Heart right ventricle (tissue), 16 donors: ENCODE results near the gene ZACN. TPM values are rescaled to one million over a fixed set of nuclear protein-coding genes. Genes with fewer than 3 reads are reported as not detected.

Source experiments
- ATAC-seq, 8 donors: fragments of 200-7000 bp; cut with Tn5 transposase; one replicate each; pipeline ENCODE4 v1.9.1; 2020; ENCODE audit warnings: mild to moderate bottlenecking in 8 of 8, moderate library complexity in 8 of 8, moderate number of reproducible peaks in 1 of 8
- DNase-seq, 2 donors: peaks; one replicate each; pipeline ENCODE4 v3.0.0-alpha.2; 2020
- H3K27ac ChIP-seq, 10 donors: fragments of 200-600 bp; sonication (generic) in 2 of 10; one replicate each; pipeline versions ENCODE4 v1.5.0 to v1.8.0; 2020 to 2022; ENCODE audit warnings: mild to moderate bottlenecking in 3 of 10
- H3K27me3 ChIP-seq, 7 donors: fragments of 200-600 bp; one replicate each; pipeline ENCODE4 v1.8.0; 2021 to 2022; ENCODE audit warnings: mild to moderate bottlenecking in 2 of 7
- H3K36me3 ChIP-seq, 9 donors: fragments of 200-600 bp; sonication (generic) in 1 of 9; one replicate each; pipeline versions ENCODE4 v1.5.0 to v1.8.0; 2020 to 2022; ENCODE audit warnings: mild to moderate bottlenecking in 2 of 9
- H3K4me1 ChIP-seq, 9 donors: fragments of 200-600 bp; sonication (generic) in 1 of 9; one replicate each; pipeline versions ENCODE4 v1.5.0 to v1.8.0; 2020 to 2022; ENCODE audit warnings: mild to moderate bottlenecking in 4 of 9
- H3K4me3 ChIP-seq, 10 donors: fragments of 200-600 bp; sonication (generic) in 2 of 10; one replicate each; pipeline versions ENCODE4 v1.5.0 to v1.8.0; 2020 to 2022; ENCODE audit warnings: mild to moderate bottlenecking in 7 of 10, moderate library complexity in 2 of 10
- H3K9me3 ChIP-seq, 11 donors: fragments of 200-600 bp in 10 of 11; sonication (generic) in 2 of 11; one replicate each; pipeline versions ENCODE4 v1.5.0 to v1.8.0; 2013 to 2022; ENCODE audit warnings: mild to moderate bottlenecking in 2 of 11, control low read depth in 1 of 11, moderate library complexity in 1 of 11
- WGBS, 2 donors: extraction: QIAGEN DNeasy Blood & Tissue Kit; methylation state at CpG; one replicate each; pipeline ENCODE4 v1.1.7; 2013; ENCODE audit warnings: inconsistent platforms in 1 of 2; 5-methylcytosine and 5-hydroxymethylcytosine counted together
- intact Hi-C, 10 donors: fragments of 100-400 bp; cut with DNase I; formaldehyde crosslinking; loops; one replicate each; pipeline versions ENCODE4 v1.11.1 to v1.14.2; 2022
- long read RNA-seq, 3 donors: library from polyadenylated mRNA; unstranded; transcript quantifications; one replicate each; pipeline ENCODE4 v2.0.0, GENCODE V29; 2020 to 2021
- polyA plus RNA-seq, 2 donors: library from polyadenylated mRNA; stranded (reverse); fragments of 200-250 nt; gene quantifications; one replicate each; pipeline ENCODE4 v1.2.3, GENCODE V29; 2013
- total RNA-seq, 10 donors: library from RNA; stranded (reverse); fragmentation: NEBNext Ultra II Directional in 3 of 10; extraction: Animal tissue kit (Norgen Biotek cat#: 25700) in 3 of 10; gene quantifications; one replicate each; pipeline versions ENCODE4 v1.2.1 to v1.2.4, GENCODE V29; 2021 to 2023
- TF ChIP-seq, protein P1 (sequence below), 9 donors: fragments of 200-600 bp; sonication (generic) in 2 of 9; IDR thresholded peaks; one replicate each; pipeline versions ENCODE4 v1.5.0 to v1.8.0; 2021 to 2022; ENCODE audit warnings: antibody characterized with exemption in 9 of 9, mild to moderate bottlenecking in 5 of 9, moderate library complexity in 1 of 9
- donor health status: Arrhythmogenic right ventricular cardiomyopathy.
- donor health status: ischemic (EF 13 %, LVEDD 7.1; RV severe dilation, severe dysfunction).
- donor health status: healthy with polysubstance abuse.
- donor health status: DM: no; HTN: yes; CAD: no.
- donor health status: DM: no; HTN: no; CAD: no.
- donor health status: ischemic (EF 25% LVEDD 6.9; RV normal size, moderate dysfunction).
- donor health status: ischemic (EF 25% LVEDD 5.7; RV mildly dilated, moderate dysfunction).
- donor health status: healthy.
- donor health status: DM: yes; HTN: yes; CAD: no.
- donor health status: Ischemic cardiomyopathy.
- donor health status: ischemic (EF 35%, LVEDD 5.7; RV mildly dilated, moderate dysfunction).
- donor health status: nonischemic (EF 11% LVEDD 7.7; RV severe dilation, severe dysfunction).
- donor health status: DM: yes; HTN: yes; CAD: no.
- donor health status: PGD.
- donor health status: ischemic (EF 29% LVEDD 5.4; RV normal size, mild dysfunction).
- donor health status: nonischemic (EF 23%, LVEDD 6.1; RV moderate dilation, normal function).

Gene ZACN
- total RNA-seq = not detected
- 1 to 10 TPM; 1.1 to 1.6 TPM for polyA plus RNA-seq
- long read RNA-seq, donor 1 = 0 reads
- long read RNA-seq, donor 2 = 0 reads
- long read RNA-seq, donor 3 = 0 reads

DNA sequence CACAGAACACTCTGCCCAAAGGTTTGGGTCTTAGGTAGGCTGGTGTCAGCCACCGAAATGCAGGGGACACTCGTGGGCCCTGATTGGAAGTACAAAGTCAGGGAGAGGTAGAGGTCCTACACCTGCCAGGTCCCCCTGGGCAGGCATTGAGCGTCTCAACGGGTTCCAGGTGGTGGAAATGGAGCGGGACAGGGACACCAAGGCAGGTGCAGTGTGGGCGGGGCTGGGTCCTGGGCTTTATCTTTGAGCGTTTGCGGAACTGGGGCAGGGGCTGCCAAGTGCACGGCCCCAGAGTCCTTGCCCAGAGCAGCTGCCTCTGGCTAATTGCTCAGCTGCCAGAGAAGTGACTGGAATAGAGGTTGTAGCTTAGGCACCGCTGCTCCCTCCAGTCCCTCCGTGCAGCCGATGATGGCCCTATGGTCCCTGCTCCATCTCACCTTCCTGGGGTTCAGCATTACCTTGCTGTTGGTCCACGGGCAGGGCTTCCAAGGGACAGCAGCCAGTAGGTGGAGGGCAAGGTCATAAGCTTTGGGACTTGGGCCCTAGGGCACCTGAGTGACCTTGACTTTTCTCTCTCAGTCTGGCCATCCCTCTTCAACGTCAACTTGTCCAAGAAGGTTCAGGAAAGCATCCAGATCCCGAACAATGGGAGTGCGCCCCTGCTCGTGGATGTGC is at the start of gene ZACN:
Gene ZACN, plus strand, starts transcription at position 323 of the 675 bp plus-strand sequence. Its CDS starts 83 bp downstream, at position 406.
- Histone ChIP-seq H3K9me3 (no peaks in the 10 kb centered on the region), H3K27me3 (peaks cover 30 to 68% (median 55%) of the 10 kb centered on the region in 7 donors), H3K4me3 (no peak within 1 kb of the TSS), H3K36me3 (peaks cover 0 to 23% (median 4%) of the 10 kb centered on the region in 9 donors), H3K27ac (no peak within 1 kb of the TSS), H3K4me1 (peaks cover 4 to 55% (median 42%) of the 10 kb centered on the region in 9 donors)
- ATAC-seq = no peak
- TF ChIP-seq, protein P1, sequence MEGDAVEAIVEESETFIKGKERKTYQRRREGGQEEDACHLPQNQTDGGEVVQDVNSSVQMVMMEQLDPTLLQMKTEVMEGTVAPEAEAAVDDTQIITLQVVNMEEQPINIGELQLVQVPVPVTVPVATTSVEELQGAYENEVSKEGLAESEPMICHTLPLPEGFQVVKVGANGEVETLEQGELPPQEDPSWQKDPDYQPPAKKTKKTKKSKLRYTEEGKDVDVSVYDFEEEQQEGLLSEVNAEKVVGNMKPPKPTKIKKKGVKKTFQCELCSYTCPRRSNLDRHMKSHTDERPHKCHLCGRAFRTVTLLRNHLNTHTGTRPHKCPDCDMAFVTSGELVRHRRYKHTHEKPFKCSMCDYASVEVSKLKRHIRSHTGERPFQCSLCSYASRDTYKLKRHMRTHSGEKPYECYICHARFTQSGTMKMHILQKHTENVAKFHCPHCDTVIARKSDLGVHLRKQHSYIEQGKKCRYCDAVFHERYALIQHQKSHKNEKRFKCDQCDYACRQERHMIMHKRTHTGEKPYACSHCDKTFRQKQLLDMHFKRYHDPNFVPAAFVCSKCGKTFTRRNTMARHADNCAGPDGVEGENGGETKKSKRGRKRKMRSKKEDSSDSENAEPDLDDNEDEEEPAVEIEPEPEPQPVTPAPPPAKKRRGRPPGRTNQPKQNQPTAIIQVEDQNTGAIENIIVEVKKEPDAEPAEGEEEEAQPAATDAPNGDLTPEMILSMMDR (IDR thresholded peaks at IDR 0.05) = no peak
- 65 to 66% methylated on average over 17 of the region's 17 CpGs for WGBS, 2 donors
- intact Hi-C loops = no loop called here
- no peak for DNase-seq

DNA sequence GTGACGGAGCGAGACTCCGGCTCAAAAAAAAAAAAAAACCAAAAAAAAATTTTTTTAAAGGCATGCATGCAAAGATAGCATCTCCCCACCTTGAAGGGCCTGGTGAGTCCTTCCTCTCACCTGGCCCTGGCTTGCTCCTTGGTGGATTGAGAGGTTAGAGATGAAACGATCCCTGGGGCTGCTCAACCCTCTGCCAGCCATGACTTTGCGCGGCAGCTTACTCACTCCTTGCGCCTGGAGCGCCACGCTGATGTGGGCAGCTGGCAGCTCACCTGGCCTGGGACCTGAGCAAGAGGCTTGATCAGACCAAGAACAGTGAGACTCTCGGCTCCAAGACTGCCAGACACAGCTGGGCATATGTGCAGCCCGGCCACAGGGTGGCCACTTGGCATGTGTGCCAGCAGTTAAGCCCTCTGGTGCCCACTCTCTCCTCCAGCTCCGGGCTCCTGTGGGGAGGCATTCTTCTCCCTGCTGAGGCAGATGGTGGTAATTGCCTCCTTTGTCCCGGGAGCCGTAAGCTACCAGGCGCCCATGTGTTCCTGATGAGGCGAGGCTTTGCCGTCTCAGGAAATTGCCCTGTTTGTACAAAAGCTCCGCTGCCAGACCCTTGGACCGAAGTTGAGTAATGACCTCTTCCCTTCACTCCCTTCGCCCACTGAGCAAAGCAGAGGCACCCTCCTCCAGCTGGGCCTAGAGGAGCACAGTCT is 46.8 kb upstream of the ZACN start:
- H3K27ac ChIP-seq = no peak overlapping the region
- intact Hi-C loops = no loop called here
- TF ChIP-seq, protein P1 (IDR thresholded peaks at IDR 0.05) = no peak
- peaks cover 0 to 17% (median 7%) of the 10 kb centered on the region in 9 donors for H3K4me1 ChIP-seq
- H3K27me3 ChIP-seq = no peaks in the 10 kb centered on the region
- H3K9me3 ChIP-seq = no peaks in the 10 kb centered on the region
- H3K4me3 ChIP-seq = no peak overlapping the region
- no peak for ATAC-seq
- H3K36me3 ChIP-seq = peaks cover 0 to under 1% (median 0%) of the 10 kb centered on the region in 9 donors
- 89 to 90% methylated on average over 20 of the region's 20 CpGs for WGBS, 2 donors
- DNase-seq = no peak

DNA sequence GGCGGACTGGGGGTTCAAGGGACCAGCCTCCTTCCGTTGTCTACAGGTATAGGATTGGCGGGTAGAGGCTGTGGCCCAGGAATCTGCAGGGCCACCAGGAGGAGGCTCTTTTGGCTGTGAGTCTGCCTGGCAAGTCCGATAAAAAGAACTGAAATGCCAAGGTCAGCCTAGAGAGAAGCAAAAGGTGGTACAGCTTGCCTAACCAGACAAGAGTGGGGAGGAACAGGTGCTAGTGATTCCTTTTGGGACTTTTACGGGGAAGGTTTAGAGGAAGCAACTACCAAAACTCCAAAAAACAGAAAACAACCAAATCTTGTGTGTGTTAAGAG is 46.2 kb upstream of the ZACN start:
- no peak for DNase-seq
- Histone ChIP-seq H3K27me3 (no peaks in the 10 kb centered on the region), H3K4me3 (no peak overlapping the region), H3K36me3 (peaks cover 0 to 5% (median 0%) of the 10 kb centered on the region in 9 donors), H3K27ac (no peak overlapping the region), H3K9me3 (no peaks in the 10 kb centered on the region), H3K4me1 (peaks cover 0 to 17% (median 7%) of the 10 kb centered on the region in 9 donors)
- no peak for ATAC-seq
- WGBS, 2 donors = 96% methylated on average over 5 of the region's 5 CpGs
- intact Hi-C loops = no loop called here
- TF ChIP-seq, protein P1 (IDR thresholded peaks at IDR 0.05) = no peak

DNA sequence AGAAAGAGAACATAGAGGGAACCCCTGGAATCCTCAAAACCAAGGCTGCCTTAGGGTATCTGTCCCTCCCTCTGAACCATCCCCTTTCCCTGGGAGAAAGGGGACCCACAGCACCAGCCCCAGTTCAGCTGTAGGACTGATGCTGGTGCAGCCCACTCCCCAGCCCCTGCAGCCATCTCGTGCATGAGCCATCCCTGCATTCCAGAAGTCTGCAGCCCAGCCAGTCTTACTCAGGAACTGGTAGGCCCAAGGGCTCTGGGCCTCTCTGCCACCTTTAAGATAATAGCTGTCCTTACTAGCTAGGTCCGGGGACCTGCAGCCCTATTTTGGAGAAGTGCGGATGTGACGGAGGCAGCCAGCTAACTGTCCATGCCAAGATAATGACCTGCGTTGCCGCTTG is 45.8 kb upstream of the ZACN start:
- H3K4me3 ChIP-seq = no peak overlapping the region
- no peaks in the 10 kb centered on the region for H3K27me3 ChIP-seq
- DNase-seq (no peak), ATAC-seq (no peak)
- intact Hi-C loops = no loop called here
- 94 to 99% methylated on average over 6 of the region's 6 CpGs for WGBS, 2 donors
- TF ChIP-seq, protein P1 (IDR thresholded peaks at IDR 0.05) = no peak
- peaks cover 0 to 17% (median 7%) of the 10 kb centered on the region in 9 donors for H3K4me1 ChIP-seq
- H3K27ac ChIP-seq = no peak overlapping the region
- H3K9me3 ChIP-seq = no peaks in the 10 kb centered on the region
- peaks cover 0 to 9% (median 0%) of the 10 kb centered on the region in 9 donors for H3K36me3 ChIP-seq
